GM18951 (cell line): ENCODE results near the gene LUZP2.

Experiments
- POLR2A ChIP-seq: IDR thresholded peaks from 4 replicates; pipeline ENCODE4 v1.6.1; 2011; ENCODE audit warnings: mild to moderate bottlenecking; ENCODE audit not compliant: insufficient read length, insufficient read depth; ENCODE audit errors: extremely low read depth
- in situ Hi-C: fragments of 300-500 bp; cut with MboI; formaldehyde crosslinking; loops from one replicate; pipeline ENCODE4 v1.12.0; 2022; ENCODE audit warnings: low sequenced_read_pairs, mixed read lengths, inconsistent platforms; ENCODE audit not compliant: unreplicated experiment

Gene LUZP2

GRCh38 chr11:24634606-24635160 lies 137.8 kb downstream of the LUZP2 start:
- in situ Hi-C loops = no loop called here
- no peak for TF ChIP-seq POLR2A

GRCh38 chr11:24635588-24636290 lies 138.9 kb downstream of the LUZP2 start:
- in situ Hi-C loops = no loop called here
- no peak for TF ChIP-seq POLR2A

- TF ChIP-seq POLR2A = no peak
- in situ Hi-C loops = no loop called here
Measured at GRCh38 chr11:24636291-24636629, 139.4 kb downstream of the LUZP2 start.

GRCh38 chr11:24637520-24637919 lies 140.7 kb downstream of the LUZP2 start:
- in situ Hi-C loops = no loop called here
- no peak for TF ChIP-seq POLR2A

GRCh38 chr11:24642648-24643047 lies 145.8 kb downstream of the LUZP2 start:
- TF ChIP-seq POLR2A = no peak
- in situ Hi-C loops = no loop called here

GRCh38 chr11:24645563-24645962 lies 148.7 kb downstream of the LUZP2 start:
- in situ Hi-C loops = no loop called here
- TF ChIP-seq POLR2A = no peak

GRCh38 chr11:24651873-24652272 lies 155.0 kb downstream of the LUZP2 start:
- in situ Hi-C loops = no loop called here
- TF ChIP-seq POLR2A = no peak

- in situ Hi-C loops = no loop called here
- no peak for TF ChIP-seq POLR2A
Measured at GRCh38 chr11:24653901-24654300, 157.0 kb downstream of the LUZP2 start.

GRCh38 chr11:24661331-24661730 lies 164.5 kb downstream of the LUZP2 start:
- no peak for TF ChIP-seq POLR2A
- in situ Hi-C loops = no loop called here

- no peak for TF ChIP-seq POLR2A
- in situ Hi-C loops = no loop called here
Measured at GRCh38 chr11:24664399-24664798, 167.5 kb downstream of the LUZP2 start.

GRCh38 chr11:24667353-24667968 lies 170.6 kb downstream of the LUZP2 start:
- TF ChIP-seq POLR2A = no peak
- in situ Hi-C loops = no loop called here

GRCh38 chr11:24678703-24679348 lies 182.0 kb downstream of the LUZP2 start:
- in situ Hi-C loops = no loop called here
- no peak for TF ChIP-seq POLR2A

- no peak for TF ChIP-seq POLR2A
- in situ Hi-C loops = no loop called here
Measured at GRCh38 chr11:24679821-24680351, 183.0 kb downstream of the LUZP2 start.
